ENCODE data around the gene SLC38A7.
A peak's percentile ranks its signal among the peaks of the same experiment; 100 is the strongest.

The SLC38A7 gene

GRCh38 chr16:58684354-58685083 is at the start of gene SLC38A7:
SLC38A7 (minus strand) TSS chr16:58684770; CDS start chr16:58680126, 4,644 bp downstream.
- H3K4me3 ChIP-seq (ENCODE audit: low read depth, low read length), result peak within 1 kb of the TSS; percentile 79
- DNase-seq (ENCODE audit: low read depth), result peak; percentile 82
- TF ChIP-seq, protein P1, sequence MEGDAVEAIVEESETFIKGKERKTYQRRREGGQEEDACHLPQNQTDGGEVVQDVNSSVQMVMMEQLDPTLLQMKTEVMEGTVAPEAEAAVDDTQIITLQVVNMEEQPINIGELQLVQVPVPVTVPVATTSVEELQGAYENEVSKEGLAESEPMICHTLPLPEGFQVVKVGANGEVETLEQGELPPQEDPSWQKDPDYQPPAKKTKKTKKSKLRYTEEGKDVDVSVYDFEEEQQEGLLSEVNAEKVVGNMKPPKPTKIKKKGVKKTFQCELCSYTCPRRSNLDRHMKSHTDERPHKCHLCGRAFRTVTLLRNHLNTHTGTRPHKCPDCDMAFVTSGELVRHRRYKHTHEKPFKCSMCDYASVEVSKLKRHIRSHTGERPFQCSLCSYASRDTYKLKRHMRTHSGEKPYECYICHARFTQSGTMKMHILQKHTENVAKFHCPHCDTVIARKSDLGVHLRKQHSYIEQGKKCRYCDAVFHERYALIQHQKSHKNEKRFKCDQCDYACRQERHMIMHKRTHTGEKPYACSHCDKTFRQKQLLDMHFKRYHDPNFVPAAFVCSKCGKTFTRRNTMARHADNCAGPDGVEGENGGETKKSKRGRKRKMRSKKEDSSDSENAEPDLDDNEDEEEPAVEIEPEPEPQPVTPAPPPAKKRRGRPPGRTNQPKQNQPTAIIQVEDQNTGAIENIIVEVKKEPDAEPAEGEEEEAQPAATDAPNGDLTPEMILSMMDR (IDR thresholded peaks at IDR 0.05; ENCODE audit: low read depth, low read length), result no peak
- TF ChIP-seq MYC (IDR thresholded peaks at IDR 0.05; ENCODE audit: low read depth, low read length) (0 out of 2 replicates have a peak, but pooled peaks have one; percentile 47), POLR2A (IDR thresholded peaks at IDR 0.05; ENCODE audit: extremely low read depth, insufficient read length) (no peak)
- TF ChIP-seq, protein P2, sequence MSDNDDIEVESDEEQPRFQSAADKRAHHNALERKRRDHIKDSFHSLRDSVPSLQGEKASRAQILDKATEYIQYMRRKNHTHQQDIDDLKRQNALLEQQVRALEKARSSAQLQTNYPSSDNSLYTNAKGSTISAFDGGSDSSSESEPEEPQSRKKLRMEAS (IDR thresholded peaks at IDR 0.05; ENCODE audit: low read depth, low read length), result peak; percentile 92

DNA sequence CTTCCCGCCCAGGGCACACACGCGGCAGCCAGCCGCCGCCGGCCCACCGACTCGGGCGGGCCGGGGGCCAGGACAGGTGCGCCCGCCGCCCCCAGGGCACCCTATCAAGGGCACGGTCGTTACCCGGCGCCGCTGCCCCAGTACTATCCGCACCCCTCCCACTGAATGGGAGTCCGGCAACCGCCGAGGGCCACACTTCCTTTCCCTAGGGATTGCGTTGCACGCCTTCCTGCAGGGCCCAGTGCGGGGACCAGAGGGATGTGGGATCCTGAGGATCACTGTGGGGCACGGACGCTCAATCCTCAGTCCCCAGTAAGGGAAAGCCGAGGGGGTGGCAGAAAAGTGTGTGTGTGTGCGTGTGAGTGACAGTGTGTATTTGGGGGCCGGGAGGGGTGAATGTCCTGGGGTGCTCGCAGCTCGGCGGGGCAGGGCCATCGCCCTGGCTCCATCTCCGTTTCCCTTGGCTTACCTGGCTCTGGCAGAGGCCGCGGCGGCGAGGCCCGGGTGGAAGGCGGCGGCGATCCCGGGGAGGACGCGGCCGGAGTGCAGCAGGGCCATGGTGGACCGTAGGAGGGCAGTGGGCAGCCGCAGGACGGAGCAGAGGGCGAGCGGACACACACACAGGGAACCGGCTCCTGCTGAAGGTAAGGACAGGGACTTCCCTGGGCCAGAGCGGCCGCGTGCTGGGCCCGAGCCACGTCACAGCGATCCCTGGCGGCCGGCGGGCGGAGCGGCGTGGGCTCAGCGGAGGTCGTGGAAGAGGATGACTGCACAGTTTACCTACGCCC is 49.3 kb upstream of the SLC38A7 start, which contains the start of gene GOT2:
TSS of gene GOT2 (minus strand) at position 646 of the 788 bp plus-strand sequence. CDS start at position 558, 88 bp downstream.
- DNase-seq (ENCODE audit: low read depth), result peak; percentile 94
- TF ChIP-seq, protein P2 (IDR thresholded peaks at IDR 0.05; ENCODE audit: low read depth, low read length), result peak; percentile 83
- TF ChIP-seq, protein P1 (IDR thresholded peaks at IDR 0.05; ENCODE audit: low read depth, low read length), result peak; percentile 95
- peak; percentile 53 for TF ChIP-seq POLR2A (IDR thresholded peaks at IDR 0.05; ENCODE audit: extremely low read depth, insufficient read length)
- peak; percentile 92; the same call in 1 of the 2 replicates for TF ChIP-seq MYC (IDR thresholded peaks at IDR 0.05; ENCODE audit: low read depth, low read length)

DNA sequence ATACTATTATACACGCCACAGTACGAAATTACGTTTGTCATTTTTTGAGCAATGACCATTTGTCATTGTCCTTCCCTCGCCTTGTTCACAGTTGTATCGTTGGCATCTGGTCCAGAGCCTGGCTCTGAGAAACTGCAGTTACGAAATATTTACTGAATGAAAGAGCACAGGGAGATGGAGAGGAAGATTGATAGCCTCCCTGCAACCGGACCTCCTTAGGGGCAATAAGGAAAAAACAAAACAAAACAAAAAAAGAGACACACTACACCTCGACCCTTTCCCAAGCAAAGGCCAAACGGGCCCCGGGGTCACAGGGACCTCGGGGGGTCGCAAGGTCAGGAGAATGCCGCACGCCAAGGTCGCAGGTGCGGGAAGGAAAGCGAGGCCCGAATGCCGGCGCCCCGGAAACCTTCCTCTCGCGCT is 48.7 kb upstream of the SLC38A7 start:
- DNase-seq (ENCODE audit: low read depth), result peak; percentile 54
- peak overlapping the region; percentile 79 for H3K4me3 ChIP-seq (ENCODE audit: low read depth, low read length)
- no peak for TF ChIP-seq POLR2A (IDR thresholded peaks at IDR 0.05; ENCODE audit: extremely low read depth, insufficient read length)
- TF ChIP-seq, protein P2 (IDR thresholded peaks at IDR 0.05; ENCODE audit: low read depth, low read length), result no peak
- TF ChIP-seq, protein P1 (IDR thresholded peaks at IDR 0.05; ENCODE audit: low read depth, low read length), result no peak
- TF ChIP-seq MYC (IDR thresholded peaks at IDR 0.05; ENCODE audit: low read depth, low read length), result no peak

More for the DNA sequence above, 49.3 kb upstream of the SLC38A7 start, which contains the start of gene GOT2:
- peak within 1 kb of the TSS; percentile 79 for H3K4me3 ChIP-seq (ENCODE audit: low read depth, low read length)

DNA sequence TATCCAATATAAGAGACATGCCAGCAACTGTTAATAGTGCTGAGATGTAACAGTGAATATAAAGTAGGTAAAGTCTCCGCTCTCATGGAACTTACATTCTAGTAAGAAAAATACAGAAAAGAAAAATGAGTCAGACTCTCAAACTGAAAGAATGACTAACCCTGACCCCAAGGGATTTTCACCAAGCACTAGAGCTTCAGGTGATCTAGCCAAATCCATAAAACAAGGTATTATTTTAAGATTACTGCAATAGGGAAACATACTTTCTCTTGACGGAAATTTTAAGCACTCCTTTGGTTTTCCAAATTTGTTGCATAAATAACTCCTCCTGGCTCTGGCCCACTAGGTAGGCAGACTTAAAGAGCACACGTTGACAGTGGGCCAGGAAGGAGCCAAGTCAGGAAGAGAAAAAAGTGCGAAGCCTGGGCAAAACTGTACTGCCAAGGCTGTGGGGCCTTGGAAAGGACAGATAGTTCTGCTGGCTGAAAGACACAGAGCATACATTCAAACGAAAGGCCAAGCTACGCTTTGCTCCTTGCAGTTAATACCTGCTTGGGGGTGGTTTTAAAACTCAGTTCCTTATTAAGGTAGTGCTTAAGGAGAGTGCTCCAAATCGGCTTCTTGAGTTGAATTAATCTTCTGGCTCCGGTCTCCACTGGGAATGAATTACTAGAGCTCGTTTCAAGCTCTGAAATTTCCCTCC is 48.1 kb upstream of the SLC38A7 start:
- no peak for TF ChIP-seq MYC (IDR thresholded peaks at IDR 0.05; ENCODE audit: low read depth, low read length)
- TF ChIP-seq, protein P2 (IDR thresholded peaks at IDR 0.05; ENCODE audit: low read depth, low read length), result no peak
- TF ChIP-seq POLR2A (IDR thresholded peaks at IDR 0.05; ENCODE audit: extremely low read depth, insufficient read length), result no peak
- TF ChIP-seq, protein P1 (IDR thresholded peaks at IDR 0.05; ENCODE audit: low read depth, low read length), result no peak
- DNase-seq (ENCODE audit: low read depth), result peak; percentile 61
- peak overlapping the region; percentile 79 for H3K4me3 ChIP-seq (ENCODE audit: low read depth, low read length)

DNA sequence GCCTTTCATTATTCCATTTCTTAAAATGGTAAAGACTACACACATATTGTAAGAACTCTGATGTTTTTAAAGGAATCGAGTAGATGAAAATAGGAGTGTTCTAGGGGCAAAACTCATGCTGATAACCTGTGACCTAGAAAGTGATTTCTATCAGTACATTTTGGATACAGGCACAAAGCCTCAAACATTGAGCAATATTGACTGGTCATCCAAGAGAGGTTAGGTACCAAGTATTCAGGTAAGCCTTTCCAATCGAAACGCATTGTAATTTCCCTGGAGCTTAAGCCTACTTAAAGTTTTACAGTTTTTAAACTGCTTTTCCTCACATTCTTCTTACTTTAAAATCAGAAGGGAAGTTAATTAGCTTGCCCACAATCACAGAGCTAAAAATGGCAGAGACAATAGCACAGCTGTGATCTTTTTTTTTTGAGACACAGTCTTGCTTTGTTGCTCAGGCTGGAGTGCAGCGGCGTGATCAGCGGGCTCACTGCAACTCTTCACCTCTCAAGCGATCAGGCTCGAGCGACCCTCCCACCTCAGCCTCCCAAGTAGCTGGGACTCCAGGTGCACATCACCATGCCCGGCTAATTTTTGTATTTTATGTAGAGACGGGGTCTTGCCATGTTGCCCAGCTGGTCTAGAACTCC is 46.3 kb upstream of the SLC38A7 start:
- no peak for DNase-seq (ENCODE audit: low read depth)
- no peak overlapping the region for H3K4me3 ChIP-seq (ENCODE audit: low read depth, low read length)
- no peak for TF ChIP-seq MYC (IDR thresholded peaks at IDR 0.05; ENCODE audit: low read depth, low read length)
- TF ChIP-seq, protein P1 (IDR thresholded peaks at IDR 0.05; ENCODE audit: low read depth, low read length), result no peak
- no peak for TF ChIP-seq POLR2A (IDR thresholded peaks at IDR 0.05; ENCODE audit: extremely low read depth, insufficient read length)
- TF ChIP-seq, protein P2 (IDR thresholded peaks at IDR 0.05; ENCODE audit: low read depth, low read length), result no peak
